MM.1S (cell line): ENCODE measurements around the gene KCNH1.

Experiments
- DNase-seq: peaks from one replicate; pipeline ENCODE4 v3.0.0-alpha.2; 2015
- H2AFZ ChIP-seq: fragments of 300-600 bp; sonication (generic); 2 replicates; pipeline ENCODE4 v1.6.0; 2016; ENCODE audit warnings: antibody characterized with exemption, low read length
- H3F3A ChIP-seq: fragments of 300-600 bp; sonication (generic); 2 replicates; pipeline ENCODE4 v1.6.1; 2016; ENCODE audit warnings: mild to moderate bottlenecking, antibody characterized with exemption, low read length, moderate library complexity, mixed read lengths; ENCODE audit not compliant: insufficient read depth
- H3K27ac ChIP-seq: fragments of 300-600 bp; sonication (generic); 2 replicates; pipeline ENCODE4 v1.5.1; 2016; ENCODE audit warnings: mild to moderate bottlenecking, low read length
- H3K27me3 ChIP-seq: fragments of 300-600 bp; sonication (generic); replicated peaks from 2 replicates; pipeline ENCODE4 v1.6.0; 2016; ENCODE audit warnings: low read length; ENCODE audit not compliant: insufficient read depth
- H3K36me3 ChIP-seq: fragments of 300-600 bp; sonication (generic); replicated peaks from 2 replicates; pipeline ENCODE4 v1.6.1; 2016; ENCODE audit warnings: mild to moderate bottlenecking, low read length, mixed read lengths; ENCODE audit not compliant: insufficient read depth
- H3K4me1 ChIP-seq: fragments of 300-600 bp; sonication (generic); 2 replicates; pipeline ENCODE4 v1.6.1; 2016; ENCODE audit warnings: low read length, mixed read lengths
- H3K4me2 ChIP-seq: fragments of 300-600 bp; sonication (generic); 2 replicates; pipeline ENCODE4 v1.6.0; 2016; ENCODE audit warnings: low read depth, low read length
- H3K4me3 ChIP-seq: fragments of 300-600 bp; sonication (generic); 2 replicates; pipeline ENCODE4 v1.5.1; 2016; ENCODE audit warnings: low read length, mixed read lengths
- H3K79me2 ChIP-seq: fragments of 300-600 bp; sonication (generic); 2 replicates; pipeline ENCODE4 v1.6.1; 2016; ENCODE audit warnings: mixed run types, low read length, mixed read lengths
- H3K9ac ChIP-seq: fragments of 300-600 bp; sonication (generic); 2 replicates; pipeline ENCODE4 v1.6.1; 2016; ENCODE audit warnings: low read length, mixed read lengths
- H3K9me2 ChIP-seq: fragments of 300-600 bp; sonication (generic); replicated peaks from 2 replicates; pipeline ENCODE4 v1.6.1; 2016; ENCODE audit warnings: mild to moderate bottlenecking, low read length, mixed read lengths; ENCODE audit not compliant: insufficient read depth
- H3K9me3 ChIP-seq: fragments of 300-600 bp; sonication (generic); replicated peaks from 2 replicates; pipeline ENCODE4 v1.6.1; 2016; ENCODE audit warnings: mild to moderate bottlenecking, low read length, mixed read lengths; ENCODE audit not compliant: insufficient read depth
- H4K20me1 ChIP-seq: fragments of 300-600 bp; sonication (generic); 2 replicates; pipeline ENCODE4 v1.6.1; 2016; ENCODE audit warnings: mild to moderate bottlenecking, low read length, moderate library complexity, mixed read lengths; ENCODE audit not compliant: insufficient read depth
- EZH2 ChIP-seq: fragments of 300-600 bp; sonication (generic); optimal IDR thresholded peaks from 2 replicates; pipeline ENCODE3; 2017; ENCODE audit warnings: low read depth, mild to moderate bottlenecking, antibody characterized with exemption, low read length, mixed read lengths
- EZH2phosphoT487 ChIP-seq: fragments of 300-600 bp; sonication (generic); IDR thresholded peaks from 2 replicates; pipeline ENCODE4 v1.6.1; 2018; ENCODE audit warnings: antibody characterized with exemption, low read length
- TF ChIP-seq, protein P1 (sequence below): fragments of 300-600 bp; sonication (generic); IDR thresholded peaks from 2 replicates; pipeline ENCODE4 v1.5.1; 2016; ENCODE audit warnings: antibody characterized with exemption, low read length, mixed read lengths

Gene KCNH1

DNA sequence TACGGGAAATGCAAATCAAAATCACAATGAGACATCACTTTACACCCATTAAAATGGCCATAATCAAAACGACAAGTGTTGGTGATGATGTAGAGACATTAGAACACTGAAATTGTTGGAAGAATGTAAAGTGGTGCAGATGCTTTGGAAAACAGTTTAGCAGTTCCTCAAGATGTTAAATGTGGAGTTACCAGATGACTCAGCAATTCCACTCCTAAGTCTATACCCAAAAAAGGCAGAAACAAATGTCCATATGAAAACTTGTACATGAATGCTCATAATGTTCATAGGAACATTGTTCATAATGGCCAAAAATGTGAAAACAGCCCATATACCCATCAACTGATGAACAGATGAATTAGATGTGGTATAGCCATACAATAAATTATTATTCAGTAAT, 267.4 kb downstream of the KCNH1 start:
- DNase-seq: no peak
- H3K9me3 ChIP-seq: no peaks in the 10 kb centered on the region
- H3K79me2 ChIP-seq: no peaks in the 10 kb centered on the region
- no peaks in the 10 kb centered on the region for H3K4me1 ChIP-seq
- H3K36me3 ChIP-seq: no peaks in the 10 kb centered on the region
- no peak overlapping the region for H2AFZ ChIP-seq
- H3K4me3 ChIP-seq: no peak overlapping the region
- H3K9ac ChIP-seq: no peak overlapping the region
- H4K20me1 ChIP-seq: no peaks in the 10 kb centered on the region
- no peak overlapping the region for H3K4me2 ChIP-seq
- TF ChIP-seq, protein P1, sequence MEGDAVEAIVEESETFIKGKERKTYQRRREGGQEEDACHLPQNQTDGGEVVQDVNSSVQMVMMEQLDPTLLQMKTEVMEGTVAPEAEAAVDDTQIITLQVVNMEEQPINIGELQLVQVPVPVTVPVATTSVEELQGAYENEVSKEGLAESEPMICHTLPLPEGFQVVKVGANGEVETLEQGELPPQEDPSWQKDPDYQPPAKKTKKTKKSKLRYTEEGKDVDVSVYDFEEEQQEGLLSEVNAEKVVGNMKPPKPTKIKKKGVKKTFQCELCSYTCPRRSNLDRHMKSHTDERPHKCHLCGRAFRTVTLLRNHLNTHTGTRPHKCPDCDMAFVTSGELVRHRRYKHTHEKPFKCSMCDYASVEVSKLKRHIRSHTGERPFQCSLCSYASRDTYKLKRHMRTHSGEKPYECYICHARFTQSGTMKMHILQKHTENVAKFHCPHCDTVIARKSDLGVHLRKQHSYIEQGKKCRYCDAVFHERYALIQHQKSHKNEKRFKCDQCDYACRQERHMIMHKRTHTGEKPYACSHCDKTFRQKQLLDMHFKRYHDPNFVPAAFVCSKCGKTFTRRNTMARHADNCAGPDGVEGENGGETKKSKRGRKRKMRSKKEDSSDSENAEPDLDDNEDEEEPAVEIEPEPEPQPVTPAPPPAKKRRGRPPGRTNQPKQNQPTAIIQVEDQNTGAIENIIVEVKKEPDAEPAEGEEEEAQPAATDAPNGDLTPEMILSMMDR: no peak
- no peak for TF ChIP-seq EZH2
- TF ChIP-seq EZH2phosphoT487: no peak
- no peaks in the 10 kb centered on the region for H3K9me2 ChIP-seq
- H3K27ac ChIP-seq: no peak overlapping the region
- no peaks in the 10 kb centered on the region for H3K27me3 ChIP-seq
- no peaks in the 10 kb centered on the region for H3F3A ChIP-seq

DNA sequence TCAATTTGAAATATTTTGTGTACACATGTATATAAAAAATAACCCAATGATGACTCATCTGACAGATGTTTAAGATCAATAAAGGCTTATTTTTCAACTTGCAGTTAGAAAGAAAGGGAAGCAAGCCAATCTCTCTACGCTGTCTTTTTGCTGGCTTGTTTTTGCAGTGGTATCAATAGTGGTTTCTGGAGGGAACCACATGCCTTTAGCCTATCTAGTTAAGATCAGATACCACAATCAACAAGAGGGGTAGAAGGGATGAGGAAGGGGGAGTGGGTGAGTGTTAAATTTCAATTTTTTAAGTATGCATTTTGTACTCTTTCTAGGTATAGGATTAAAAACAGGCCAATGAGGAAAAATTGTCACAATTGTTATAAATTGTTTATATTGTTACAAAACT, 276.2 kb downstream of the KCNH1 start:
- H3F3A ChIP-seq: no peaks in the 10 kb centered on the region
- DNase-seq: no peak

DNA sequence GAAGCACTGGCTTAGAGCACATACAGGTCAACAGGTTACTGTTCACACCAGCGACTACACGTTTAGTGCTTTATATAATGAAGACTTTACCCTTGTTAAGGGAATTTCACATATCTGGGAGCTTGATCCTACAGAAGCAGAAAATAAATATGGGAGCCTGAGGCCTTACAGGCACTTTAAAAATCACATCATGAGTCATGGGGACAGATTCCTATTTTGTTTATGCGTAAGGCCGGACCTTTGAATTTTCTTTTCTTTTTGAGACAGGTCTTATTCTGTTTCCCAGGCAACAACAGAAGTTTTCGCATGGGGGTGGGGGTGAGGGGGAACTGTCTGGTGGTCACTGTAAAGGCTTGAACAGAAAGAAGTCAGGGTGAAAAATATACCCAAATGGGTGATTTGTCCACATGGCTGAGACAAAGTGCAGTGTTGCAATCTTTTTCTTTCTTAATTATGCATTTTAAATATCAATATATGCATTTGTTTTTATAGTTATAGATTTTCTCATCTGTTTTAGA, 276.7 kb downstream of the KCNH1 start:
- Histone ChIP-seq H3K36me3 (no peaks in the 10 kb centered on the region), H4K20me1 (no peaks in the 10 kb centered on the region), H3K4me2 (no peak overlapping the region)

More for the DNA sequence above, 276.2 kb downstream of the KCNH1 start:
- Histone ChIP-seq H3K79me2 (no peaks in the 10 kb centered on the region), H3K9ac (no peak overlapping the region), H3K36me3 (no peaks in the 10 kb centered on the region), H3K4me2 (no peak overlapping the region), H3K27me3 (no peaks in the 10 kb centered on the region), H3K9me3 (no peaks in the 10 kb centered on the region), H3K4me3 (no peak overlapping the region), H3K4me1 (no peaks in the 10 kb centered on the region), H3K9me2 (no peaks in the 10 kb centered on the region), H2AFZ (no peak overlapping the region), H4K20me1 (no peaks in the 10 kb centered on the region), H3K27ac (no peak overlapping the region)
- TF ChIP-seq EZH2phosphoT487 (no peak), EZH2 (no peak)
- TF ChIP-seq, protein P1: no peak

More for the DNA sequence above, 276.7 kb downstream of the KCNH1 start:
- H3K79me2 ChIP-seq: no peaks in the 10 kb centered on the region
- H3K4me1 ChIP-seq: no peaks in the 10 kb centered on the region
- no peak overlapping the region for H3K4me3 ChIP-seq
- no peak overlapping the region for H2AFZ ChIP-seq
- H3K27ac ChIP-seq: no peak overlapping the region
- no peaks in the 10 kb centered on the region for H3K9me2 ChIP-seq
- no peak for DNase-seq
- no peaks in the 10 kb centered on the region for H3F3A ChIP-seq
- TF ChIP-seq EZH2 (no peak), EZH2phosphoT487 (no peak)
- TF ChIP-seq, protein P1: no peak
- no peak overlapping the region for H3K9ac ChIP-seq
- H3K27me3 ChIP-seq: no peaks in the 10 kb centered on the region
- H3K9me3 ChIP-seq: no peaks in the 10 kb centered on the region
